Measurements from ENCODE around the gene SLC36A4. TPM values are rescaled to one million over a fixed set of nuclear protein-coding genes. Genes with fewer than 3 reads are reported as not detected.

Gene SLC36A4
- total RNA-seq, 6 experiments from 2014 or later = 10.6 to 18.5 (median 13.7) TPM

GRCh38 chr11:93209466-93209865 lies 11.7 kb upstream of the SLC36A4 start:
- H3K4me1 Mint-ChIP-seq (ENCODE audit: low read depth) = no peaks in the 10 kb centered on the region
- H3K9me3 Mint-ChIP-seq = no peaks in the 10 kb centered on the region
- H3K36me3 Mint-ChIP-seq (ENCODE audit: low read depth) = no peaks in the 10 kb centered on the region
- H3K4me3 Mint-ChIP-seq = no peak overlapping the region
- DNase-seq = no peak
- TF ChIP-seq CTCF (IDR thresholded peaks at IDR 0.05) = no peak
- no peaks in the 10 kb centered on the region; the same call in none of the 2 replicates for H3K27me3 Mint-ChIP-seq (ENCODE audit: insufficient read depth)
- no peak overlapping the region for H3K27ac Mint-ChIP-seq

DNA sequence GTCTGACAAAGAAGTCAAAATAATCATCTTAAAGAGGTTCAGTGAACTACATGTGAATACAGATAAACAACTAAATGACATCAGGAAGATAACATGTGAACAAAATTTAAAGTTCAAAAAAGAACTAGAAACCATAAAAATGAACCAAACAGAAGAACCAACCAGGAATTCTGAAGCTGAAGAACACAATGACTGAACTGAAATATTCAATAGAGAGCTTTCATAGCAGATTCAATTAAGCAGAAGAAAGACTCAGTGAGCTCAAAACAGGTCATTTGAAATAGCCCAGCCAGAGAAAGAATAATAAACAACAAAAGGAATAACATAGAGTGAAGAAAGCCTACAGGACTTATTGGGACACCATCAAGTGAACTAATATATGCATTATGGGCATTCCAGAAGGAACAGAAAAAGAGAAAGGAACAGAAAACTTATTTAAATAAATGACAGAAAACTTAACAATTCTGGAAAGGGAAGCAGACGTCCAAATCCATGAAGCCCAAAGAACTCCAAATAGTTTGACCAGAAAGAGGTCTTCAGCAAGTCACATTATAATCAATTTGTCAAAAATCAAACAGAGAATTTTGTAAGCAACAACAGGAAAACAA lies 11.0 kb upstream of the SLC36A4 start:
- TF ChIP-seq CTCF (IDR thresholded peaks at IDR 0.05) = no peak
- Mint-ChIP-seq H3K36me3 (ENCODE audit: low read depth) (no peaks in the 10 kb centered on the region), H3K27me3 (ENCODE audit: insufficient read depth) (no peaks in the 10 kb centered on the region; the same call in none of the 2 replicates), H3K9me3 (no peaks in the 10 kb centered on the region), H3K4me1 (ENCODE audit: low read depth) (no peaks in the 10 kb centered on the region), H3K4me3 (no peak overlapping the region), H3K27ac (no peak overlapping the region)
- no peak for DNase-seq

DNA sequence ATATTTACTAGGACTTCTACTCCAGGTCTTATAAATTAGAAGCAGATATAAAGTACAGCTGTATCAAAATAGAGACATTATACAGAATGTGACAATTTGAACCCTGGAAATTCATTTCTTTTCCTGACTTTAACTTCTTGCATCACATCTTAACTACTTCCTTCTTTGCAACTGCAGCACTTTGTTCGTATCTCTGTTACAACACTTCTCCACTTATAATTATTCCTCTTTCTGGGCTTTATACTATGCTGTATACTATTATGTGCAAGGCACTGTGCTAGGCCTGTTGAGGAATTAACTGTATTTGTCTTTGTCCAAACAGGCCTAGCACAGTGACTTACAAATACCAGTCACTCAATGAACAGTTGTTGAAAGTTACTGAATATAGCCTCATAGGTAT lies 1.8 kb upstream of the SLC36A4 start:
- DNase-seq = no peak
- H3K27me3 Mint-ChIP-seq (ENCODE audit: insufficient read depth) = peaks cover 8% of the 10 kb centered on the region

GRCh38 chr11:93198215-93198845 lies 539 bp upstream of the SLC36A4 start:
- TF ChIP-seq CTCF (IDR thresholded peaks at IDR 0.05) = no peak
- no peak for DNase-seq
- H3K9me3 Mint-ChIP-seq = no peaks in the 10 kb centered on the region
- H3K27me3 Mint-ChIP-seq (ENCODE audit: insufficient read depth) = peaks cover 8% of the 10 kb centered on the region
- H3K4me3 Mint-ChIP-seq = peak overlapping the region; percentile 96
- H3K27ac Mint-ChIP-seq = peak overlapping the region; percentile 65
- no peaks in the 10 kb centered on the region for H3K36me3 Mint-ChIP-seq (ENCODE audit: low read depth)
- peaks cover 17% of the 10 kb centered on the region; the same call in 1 of the 2 replicates for H3K4me1 Mint-ChIP-seq (ENCODE audit: low read depth)

More for the DNA sequence above, 1.8 kb upstream of the SLC36A4 start:
- Mint-ChIP-seq H3K27ac (no peak overlapping the region), H3K36me3 (ENCODE audit: low read depth) (no peaks in the 10 kb centered on the region), H3K4me1 (ENCODE audit: low read depth) (peaks cover 15% of the 10 kb centered on the region; the same call in 1 of the 2 replicates), H3K9me3 (no peaks in the 10 kb centered on the region), H3K4me3 (no peak overlapping the region)
- no peak for TF ChIP-seq CTCF (IDR thresholded peaks at IDR 0.05)

DNA sequence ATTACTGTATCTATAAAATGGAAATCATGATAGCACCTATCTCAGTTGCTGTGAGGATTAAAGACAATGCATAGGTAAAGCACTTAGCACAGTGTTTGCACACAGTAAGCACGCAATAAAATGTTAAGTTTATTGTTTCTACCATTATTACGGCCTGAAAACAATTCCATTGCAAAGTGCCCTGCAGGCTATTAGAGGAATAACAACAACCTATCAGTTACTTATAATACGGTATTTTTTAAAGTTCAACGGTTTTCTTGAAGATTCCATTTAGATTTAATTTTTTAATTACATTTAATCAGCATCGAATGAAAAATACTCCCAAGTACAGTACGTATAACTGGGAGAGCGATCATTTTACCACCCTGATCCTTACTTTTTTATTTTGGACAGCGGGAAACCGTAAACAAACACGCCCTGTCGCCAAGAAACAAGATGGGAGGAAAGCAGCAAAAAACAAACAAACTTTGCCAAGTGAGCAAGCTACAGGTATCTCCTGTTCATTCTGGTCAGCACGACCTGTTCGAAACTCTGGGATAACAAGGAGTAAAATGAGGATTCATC lies 893 bp downstream of the SLC36A4 start:
- peaks cover 8% of the 10 kb centered on the region; the same call in 1 of the 2 replicates for H3K27me3 Mint-ChIP-seq (ENCODE audit: insufficient read depth)

More for the DNA sequence above, 893 bp downstream of the SLC36A4 start:
- Mint-ChIP-seq H3K4me1 (ENCODE audit: low read depth) (peaks cover 17% of the 10 kb centered on the region; the same call in 1 of the 2 replicates), H3K4me3 (peak overlapping the region; percentile 96), H3K27ac (peak overlapping the region; percentile 98), H3K36me3 (ENCODE audit: low read depth) (no peaks in the 10 kb centered on the region), H3K9me3 (no peaks in the 10 kb centered on the region)
- peak; percentile 78 for TF ChIP-seq CTCF (IDR thresholded peaks at IDR 0.05)
- DNase-seq = no peak

Data from HFFc6 (cell line).